Measurements from ENCODE around the gene LPIN2. TPM values are rescaled to one million over a fixed set of nuclear protein-coding genes. Genes with fewer than 3 reads are reported as not detected.
"Not testable (repeated sequence)": the region's sequence is repeated elsewhere in the genome, so short reads cannot be mapped to it uniquely, and the experiment has no call there.

LPIN2 gene
- polyA plus RNA-seq, 1 experiment = 27.3 TPM

GRCh38 chr18:3025544-3025943, 12.6 kb upstream of the LPIN2 start:
- Histone ChIP-seq H3K4me3 (ENCODE audit: low read depth, low read length) (no peak overlapping the region), H3K27me3 (ENCODE audit: control insufficient read depth, insufficient read depth, low read length) (no peaks in the 10 kb centered on the region), H3K36me3 (ENCODE audit: control insufficient read depth, insufficient read depth, low read length) (no peaks in the 10 kb centered on the region)
- TF ChIP-seq, protein P1, sequence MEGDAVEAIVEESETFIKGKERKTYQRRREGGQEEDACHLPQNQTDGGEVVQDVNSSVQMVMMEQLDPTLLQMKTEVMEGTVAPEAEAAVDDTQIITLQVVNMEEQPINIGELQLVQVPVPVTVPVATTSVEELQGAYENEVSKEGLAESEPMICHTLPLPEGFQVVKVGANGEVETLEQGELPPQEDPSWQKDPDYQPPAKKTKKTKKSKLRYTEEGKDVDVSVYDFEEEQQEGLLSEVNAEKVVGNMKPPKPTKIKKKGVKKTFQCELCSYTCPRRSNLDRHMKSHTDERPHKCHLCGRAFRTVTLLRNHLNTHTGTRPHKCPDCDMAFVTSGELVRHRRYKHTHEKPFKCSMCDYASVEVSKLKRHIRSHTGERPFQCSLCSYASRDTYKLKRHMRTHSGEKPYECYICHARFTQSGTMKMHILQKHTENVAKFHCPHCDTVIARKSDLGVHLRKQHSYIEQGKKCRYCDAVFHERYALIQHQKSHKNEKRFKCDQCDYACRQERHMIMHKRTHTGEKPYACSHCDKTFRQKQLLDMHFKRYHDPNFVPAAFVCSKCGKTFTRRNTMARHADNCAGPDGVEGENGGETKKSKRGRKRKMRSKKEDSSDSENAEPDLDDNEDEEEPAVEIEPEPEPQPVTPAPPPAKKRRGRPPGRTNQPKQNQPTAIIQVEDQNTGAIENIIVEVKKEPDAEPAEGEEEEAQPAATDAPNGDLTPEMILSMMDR (IDR thresholded peaks at IDR 0.05; ENCODE audit: insufficient read depth, low read depth, low read length) = no peak
- DNase-seq (ENCODE audit: low read depth) = no peak
- CTCF ChIA-PET = no interaction called here
- POLR2A ChIA-PET = no interaction called here

- POLR2A ChIA-PET; CTCF ChIA-PET; H3K36me3 ChIP-seq (ENCODE audit: control insufficient read depth, insufficient read depth, low read length); H3K4me3 ChIP-seq (ENCODE audit: low read depth, low read length); H3K27me3 ChIP-seq (ENCODE audit: control insufficient read depth, insufficient read depth, low read length); DNase-seq (ENCODE audit: low read depth): not testable (repeated sequence)
Observed at GRCh38 chr18:3023603-3024002, 10.7 kb upstream of the LPIN2 start.

- Histone ChIP-seq H3K4me3 (ENCODE audit: low read depth, low read length) (no peak overlapping the region), H3K27me3 (ENCODE audit: control insufficient read depth, insufficient read depth, low read length) (no peaks in the 10 kb centered on the region), H3K36me3 (ENCODE audit: control insufficient read depth, insufficient read depth, low read length) (no peaks in the 10 kb centered on the region)
- POLR2A ChIA-PET = interaction anchor here (0.6 kb wide), 1 partner anchor 229 kb away, joined by 3 read pairs; no protein-coding TSS in a partner anchor
- TF ChIP-seq, protein P1 (IDR thresholded peaks at IDR 0.05; ENCODE audit: insufficient read depth, low read depth, low read length) = no peak
- CTCF ChIA-PET = interaction anchor here (2.0 kb wide), 1 partner anchor 46 kb away, joined by 5 read pairs; no protein-coding TSS in a partner anchor
- no peak for DNase-seq (ENCODE audit: low read depth)
Observed at GRCh38 chr18:3016585-3017297, 3.8 kb upstream of the LPIN2 start.

DNA sequence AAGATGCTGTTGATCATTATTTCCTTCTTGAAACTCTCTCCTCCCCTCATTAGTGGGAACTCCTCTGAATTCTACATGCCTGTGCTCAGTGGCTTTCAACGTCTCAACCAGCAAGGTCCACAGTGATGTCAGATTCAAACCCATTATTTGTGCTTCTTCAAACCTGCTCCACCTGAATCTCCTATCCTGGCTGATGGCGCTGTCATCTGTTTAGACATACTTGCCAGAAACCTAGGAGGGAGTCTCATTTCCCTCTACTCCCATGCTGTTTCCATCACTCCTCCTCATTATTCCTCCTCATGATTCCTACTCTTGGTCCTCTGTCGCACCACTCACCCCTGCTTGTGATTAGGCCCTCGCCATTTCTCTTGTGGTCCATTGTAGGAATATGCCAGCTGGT, 2.9 kb upstream of the LPIN2 start:
- TF ChIP-seq, protein P1 (IDR thresholded peaks at IDR 0.05; ENCODE audit: insufficient read depth, low read depth, low read length) = no peak
- H3K36me3 ChIP-seq (ENCODE audit: control insufficient read depth, insufficient read depth, low read length) = no peaks in the 10 kb centered on the region
- ChIA-PET CTCF (interaction anchor here (1.1 to 2.0 kb wide), 4 partner anchors 12 to 113 kb away, joined by 3 to 5 read pairs (median 4); no protein-coding TSS in a partner anchor), POLR2A (no interaction called here)
- H3K27me3 ChIP-seq (ENCODE audit: control insufficient read depth, insufficient read depth, low read length) = no peaks in the 10 kb centered on the region
- no peak for DNase-seq (ENCODE audit: low read depth)
- H3K4me3 ChIP-seq (ENCODE audit: low read depth, low read length) = no peak overlapping the region

DNA sequence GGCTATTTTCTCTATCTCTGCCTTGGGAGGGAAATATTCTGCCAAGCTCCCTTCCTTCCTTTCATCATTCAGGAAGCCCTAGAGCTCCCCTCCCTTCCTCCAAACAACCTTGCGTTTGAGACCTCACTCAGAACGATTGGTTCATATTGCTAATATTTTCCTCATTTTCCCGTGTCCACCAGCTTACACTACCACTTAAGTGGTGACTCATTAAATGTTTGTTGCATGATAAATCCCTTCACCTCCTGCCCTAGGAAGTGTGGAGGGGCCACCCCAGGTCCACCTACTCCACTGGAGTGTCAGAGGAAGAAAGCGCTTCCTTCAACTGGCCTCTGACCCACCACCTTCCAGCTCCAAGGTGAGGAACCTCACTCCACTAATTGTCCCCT, 2.3 kb upstream of the LPIN2 start:
- Histone ChIP-seq H3K27me3 (ENCODE audit: control insufficient read depth, insufficient read depth, low read length) (no peaks in the 10 kb centered on the region), H3K36me3 (ENCODE audit: control insufficient read depth, insufficient read depth, low read length) (no peaks in the 10 kb centered on the region), H3K4me3 (ENCODE audit: low read depth, low read length) (no peak overlapping the region)
- TF ChIP-seq, protein P1 (IDR thresholded peaks at IDR 0.05; ENCODE audit: insufficient read depth, low read depth, low read length) = no peak
- ChIA-PET POLR2A (no interaction called here), CTCF (interaction anchor here (0.8 to 1.7 kb wide), 5 partner anchors 13 to 135 kb away, joined by 3 to 5 read pairs (median 3); no protein-coding TSS in a partner anchor)
- peak; percentile 52 for DNase-seq (ENCODE audit: low read depth)
